Gastrocnemius medialis (tissue), 4 donors: ENCODE results near the gene ADGRL3.

ENCODE experiments used
- POLR2A ChIP-seq, 2 donors: fragments of 450-650 bp; IDR thresholded peaks; one replicate each; pipeline ENCODE4 v1.6.1; 2017; ENCODE audit warnings: antibody characterized with exemption in 2 of 2, mild to moderate bottlenecking in 2 of 2, moderate library complexity in 2 of 2
- TF ChIP-seq, protein P1 (sequence below), 5 experiments: fragments of 450-650 bp in 3 of 5; fragments of 200-600 bp in 2 of 5; sonication (generic) in 2 of 5; IDR thresholded peaks in 4 of 5; conservative IDR thresholded peaks in 1 of 5; 1 replicate in 4 of 5; 2 replicates in 1 of 5; pipeline ENCODE4 v1.5.1; 2016 to 2019; ENCODE audit warnings: antibody characterized with exemption in 5 of 5, mild to moderate bottlenecking in 3 of 5, moderate library complexity in 3 of 5

DNA sequence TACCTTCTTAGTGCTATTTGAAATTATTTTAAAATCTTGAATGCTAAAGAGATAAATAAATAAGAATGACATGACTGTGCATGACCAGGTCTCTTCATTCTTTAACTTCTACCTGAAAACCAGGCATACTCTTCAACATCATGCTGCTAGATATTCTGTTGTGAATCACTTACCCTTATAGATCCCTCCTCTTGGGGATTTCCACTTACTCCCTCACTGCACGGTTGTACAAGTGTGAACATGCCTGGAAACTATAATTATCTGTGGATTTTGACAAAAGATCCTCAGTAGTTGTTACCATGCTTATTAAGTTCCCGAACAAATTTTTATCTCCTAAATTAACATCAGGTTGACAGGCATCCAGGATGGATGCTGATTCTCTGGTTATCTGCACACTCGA, 54.3 kb downstream of the ADGRL3 start:
- TF ChIP-seq, protein P1, sequence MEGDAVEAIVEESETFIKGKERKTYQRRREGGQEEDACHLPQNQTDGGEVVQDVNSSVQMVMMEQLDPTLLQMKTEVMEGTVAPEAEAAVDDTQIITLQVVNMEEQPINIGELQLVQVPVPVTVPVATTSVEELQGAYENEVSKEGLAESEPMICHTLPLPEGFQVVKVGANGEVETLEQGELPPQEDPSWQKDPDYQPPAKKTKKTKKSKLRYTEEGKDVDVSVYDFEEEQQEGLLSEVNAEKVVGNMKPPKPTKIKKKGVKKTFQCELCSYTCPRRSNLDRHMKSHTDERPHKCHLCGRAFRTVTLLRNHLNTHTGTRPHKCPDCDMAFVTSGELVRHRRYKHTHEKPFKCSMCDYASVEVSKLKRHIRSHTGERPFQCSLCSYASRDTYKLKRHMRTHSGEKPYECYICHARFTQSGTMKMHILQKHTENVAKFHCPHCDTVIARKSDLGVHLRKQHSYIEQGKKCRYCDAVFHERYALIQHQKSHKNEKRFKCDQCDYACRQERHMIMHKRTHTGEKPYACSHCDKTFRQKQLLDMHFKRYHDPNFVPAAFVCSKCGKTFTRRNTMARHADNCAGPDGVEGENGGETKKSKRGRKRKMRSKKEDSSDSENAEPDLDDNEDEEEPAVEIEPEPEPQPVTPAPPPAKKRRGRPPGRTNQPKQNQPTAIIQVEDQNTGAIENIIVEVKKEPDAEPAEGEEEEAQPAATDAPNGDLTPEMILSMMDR (IDR thresholded peaks at IDR 0.05 in 4 of 5, conservative IDR thresholded peaks at IDR 0.05 in 1 of 5): no peak
- no peak for TF ChIP-seq POLR2A (IDR thresholded peaks at IDR 0.05)
